ENCODE data around the gene CFAP46. TPM values are rescaled to one million over a fixed set of nuclear protein-coding genes. Genes with fewer than 3 reads are reported as not detected.

Gene CFAP46
- total and polyA plus RNA-seq, 2 of the 4 experiments (the other 2 are of a cell fraction): 1.3 to 1.8 TPM

DNA sequence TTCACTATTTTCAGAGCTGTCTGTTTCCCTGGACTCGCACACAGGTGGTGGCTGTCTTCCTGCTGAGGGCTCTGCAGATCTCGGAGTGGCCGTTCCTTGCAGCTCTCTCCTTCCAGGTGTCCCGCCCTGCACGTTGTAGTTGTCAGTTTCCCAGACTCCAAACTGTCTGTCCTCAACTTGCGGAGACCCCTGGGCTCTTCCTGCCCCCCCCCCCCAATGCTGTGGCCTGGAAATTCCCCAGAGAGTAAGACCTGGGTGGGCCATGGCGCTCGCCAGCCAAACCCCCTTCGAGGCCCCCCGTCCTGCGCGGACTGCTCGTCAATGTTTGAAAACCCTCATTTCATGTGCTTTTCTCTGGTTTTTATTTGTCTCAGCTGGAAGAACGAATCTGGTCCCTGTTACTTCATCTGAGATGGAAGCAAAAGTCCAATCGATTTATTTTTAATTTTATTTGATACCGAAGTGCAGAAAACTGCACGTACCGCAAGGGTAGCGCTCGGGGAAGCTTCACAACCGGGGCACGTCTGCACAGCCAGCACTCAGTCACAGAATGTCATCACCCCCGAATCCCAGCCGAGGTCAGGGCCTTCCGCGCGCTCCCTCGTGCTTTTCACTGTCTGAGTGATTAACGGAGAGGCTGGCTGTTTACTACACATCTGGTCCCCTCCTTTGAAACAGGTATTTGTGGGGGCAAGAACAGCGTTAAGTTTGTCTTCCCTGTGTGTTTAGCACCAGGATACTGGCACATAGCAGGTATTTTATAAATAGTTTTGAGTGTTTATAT lies 110.0 kb downstream of the CFAP46 start:
- Histone ChIP-seq H3K4me2 (ENCODE audit: low read depth, low read length) (no peak overlapping the region), H4K5ac (ENCODE audit: low read depth, low read length) (no peak overlapping the region), H3K4me1 (ENCODE audit: control insufficient read depth, insufficient read depth, low read length) (no peaks in the 10 kb centered on the region), H2AK9ac (replicated peaks; ENCODE audit: low read depth, low read length, poor library complexity) (no peak overlapping the region), H3K23ac (ENCODE audit: low read depth, low read length) (no peak overlapping the region), H2BK20ac (ENCODE audit: low read depth, low read length) (no peak overlapping the region), H4K8ac (ENCODE audit: low read depth in 2 of 2, low read length in 2 of 2) (no peak overlapping the region), H3K9ac (ENCODE audit: low read depth, low read length) (no peak overlapping the region), H3K4me3 (ENCODE audit: insufficient read depth, low read depth, low read length) (no peak overlapping the region), H3K27me3 (ENCODE audit: control insufficient read depth, insufficient read depth, low read length) (peaks cover 19% of the 10 kb centered on the region), H4K20me1 (ENCODE audit: insufficient read depth, low read length) (no peaks in the 10 kb centered on the region), H3K9me1 (ENCODE audit: insufficient read depth, low read length) (peaks cover 3% of the 10 kb centered on the region; the same call in 1 of the 2 replicates), H3K56ac (ENCODE audit: extremely low read depth, insufficient read depth, low read length) (no peak overlapping the region), H2BK15ac (ENCODE audit: low read depth, low read length) (no peak overlapping the region), H3K4ac (ENCODE audit: low read depth, low read length) (no peak overlapping the region), H3K18ac (ENCODE audit: low read depth, low read length) (no peak overlapping the region), H3K14ac (replicated peaks; ENCODE audit: low read depth, low read length) (no peak overlapping the region), H3K27ac (ENCODE audit: insufficient read depth, low read length) (no peak overlapping the region), H3K9me3 (ENCODE audit: control insufficient read depth, insufficient read depth, low read length) (no peaks in the 10 kb centered on the region; the same call in 1 of the 2 replicates), H4K91ac (ENCODE audit: insufficient read depth, low read depth, low read length) (no peak overlapping the region), H3K36me3 (ENCODE audit: control insufficient read depth, insufficient read depth, low read length) (no peaks in the 10 kb centered on the region), H2AK5ac (ENCODE audit: low read depth, low read length) (no peak overlapping the region), H2BK120ac (ENCODE audit: low read depth, low read length) (no peak overlapping the region), H2BK5ac (ENCODE audit: low read depth, low read length, poor library complexity, severe bottlenecking) (no peak overlapping the region), H2AFZ (replicated peaks; ENCODE audit: low read length, poor library complexity) (no peak overlapping the region), H3K79me1 (ENCODE audit: low read depth in 1 of 2, low read length in 2 of 2) (no peaks in the 10 kb centered on the region)
- ATAC-seq (ENCODE audit: low read depth) (no peak), DNase-seq (no peak)
- no TSS peak for BruUV-seq (replicated peaks)
- POLR2A ChIA-PET (ENCODE audit: unreplicated experiment): no interaction called here
- dilution Hi-C loops (cut with HindIII; ENCODE audit: low sequenced_read_pairs, unreplicated experiment) (no loop called here), in situ Hi-C loops (cut with MboI; ENCODE audit: low sequenced_read_pairs) (no loop called here), intact Hi-C loops (cut with micrococcal nuclease) (no loop called here)
- TF ChIP-seq RFX5 (IDR thresholded peaks at IDR 0.05; ENCODE audit: low read depth, low read length): no peak
- TF ChIP-seq BHLHE40 (IDR thresholded peaks at IDR 0.05; ENCODE audit: low read depth, low read length): no peak
- no peak for TF ChIP-seq MAZ (IDR thresholded peaks at IDR 0.05; ENCODE audit: borderline replicate concordance, low read depth, low read length)
- TF ChIP-seq NFE2L2 (IDR thresholded peaks at IDR 0.05; ENCODE audit: low read depth, low read length): no peak
- TF ChIP-seq, protein P1, sequence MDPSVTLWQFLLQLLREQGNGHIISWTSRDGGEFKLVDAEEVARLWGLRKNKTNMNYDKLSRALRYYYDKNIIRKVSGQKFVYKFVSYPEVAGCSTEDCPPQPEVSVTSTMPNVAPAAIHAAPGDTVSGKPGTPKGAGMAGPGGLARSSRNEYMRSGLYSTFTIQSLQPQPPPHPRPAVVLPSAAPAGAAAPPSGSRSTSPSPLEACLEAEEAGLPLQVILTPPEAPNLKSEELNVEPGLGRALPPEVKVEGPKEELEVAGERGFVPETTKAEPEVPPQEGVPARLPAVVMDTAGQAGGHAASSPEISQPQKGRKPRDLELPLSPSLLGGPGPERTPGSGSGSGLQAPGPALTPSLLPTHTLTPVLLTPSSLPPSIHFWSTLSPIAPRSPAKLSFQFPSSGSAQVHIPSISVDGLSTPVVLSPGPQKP (IDR thresholded peaks at IDR 0.05; ENCODE audit: borderline replicate concordance, low read depth, low read length): no peak
- TF ChIP-seq, protein P2, sequence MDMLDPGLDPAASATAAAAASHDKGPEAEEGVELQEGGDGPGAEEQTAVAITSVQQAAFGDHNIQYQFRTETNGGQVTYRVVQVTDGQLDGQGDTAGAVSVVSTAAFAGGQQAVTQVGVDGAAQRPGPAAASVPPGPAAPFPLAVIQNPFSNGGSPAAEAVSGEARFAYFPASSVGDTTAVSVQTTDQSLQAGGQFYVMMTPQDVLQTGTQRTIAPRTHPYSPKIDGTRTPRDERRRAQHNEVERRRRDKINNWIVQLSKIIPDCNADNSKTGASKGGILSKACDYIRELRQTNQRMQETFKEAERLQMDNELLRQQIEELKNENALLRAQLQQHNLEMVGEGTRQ (IDR thresholded peaks at IDR 0.05; ENCODE audit: low read depth, low read length): no peak
- TF ChIP-seq, protein P3, sequence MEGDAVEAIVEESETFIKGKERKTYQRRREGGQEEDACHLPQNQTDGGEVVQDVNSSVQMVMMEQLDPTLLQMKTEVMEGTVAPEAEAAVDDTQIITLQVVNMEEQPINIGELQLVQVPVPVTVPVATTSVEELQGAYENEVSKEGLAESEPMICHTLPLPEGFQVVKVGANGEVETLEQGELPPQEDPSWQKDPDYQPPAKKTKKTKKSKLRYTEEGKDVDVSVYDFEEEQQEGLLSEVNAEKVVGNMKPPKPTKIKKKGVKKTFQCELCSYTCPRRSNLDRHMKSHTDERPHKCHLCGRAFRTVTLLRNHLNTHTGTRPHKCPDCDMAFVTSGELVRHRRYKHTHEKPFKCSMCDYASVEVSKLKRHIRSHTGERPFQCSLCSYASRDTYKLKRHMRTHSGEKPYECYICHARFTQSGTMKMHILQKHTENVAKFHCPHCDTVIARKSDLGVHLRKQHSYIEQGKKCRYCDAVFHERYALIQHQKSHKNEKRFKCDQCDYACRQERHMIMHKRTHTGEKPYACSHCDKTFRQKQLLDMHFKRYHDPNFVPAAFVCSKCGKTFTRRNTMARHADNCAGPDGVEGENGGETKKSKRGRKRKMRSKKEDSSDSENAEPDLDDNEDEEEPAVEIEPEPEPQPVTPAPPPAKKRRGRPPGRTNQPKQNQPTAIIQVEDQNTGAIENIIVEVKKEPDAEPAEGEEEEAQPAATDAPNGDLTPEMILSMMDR (conservative IDR thresholded peaks at IDR 0.05; ENCODE audit: low read depth, low read length): no peak
- no peak for TF ChIP-seq RAD21 (IDR thresholded peaks at IDR 0.05; ENCODE audit: low read length)
- no peak for TF ChIP-seq MAFK (IDR thresholded peaks at IDR 0.05; ENCODE audit: low read depth, low read length)
- no peak for TF ChIP-seq CHD1 (IDR thresholded peaks at IDR 0.05; ENCODE audit: low read depth, low read length)
- TF ChIP-seq SMC3 (IDR thresholded peaks at IDR 0.05; ENCODE audit: low read depth, low read length): no peak
- TF ChIP-seq CEBPB (IDR thresholded peaks at IDR 0.05; ENCODE audit: low read depth, low read length): no peak
- no peak for TF ChIP-seq MXI1 (IDR thresholded peaks at IDR 0.05; ENCODE audit: borderline replicate concordance, low read depth, low read length)
- no peak for TF ChIP-seq POLR2A (IDR thresholded peaks at IDR 0.05; ENCODE audit: low read depth, low read length)
- CTCF ChIA-PET: no interaction called here
- WGBS, 2 experiments (ENCODE audit: extremely low coverage in 2 of 2, insufficient read length in 1 of 2): 30% methylated on average over 14 of the region's 30 CpGs; no CpG with 5 or more reads in 1 of the 2 experiments
